GM19468 (cell line): ENCODE data around the gene OR7C2.

Experiments
- ATAC-seq: cut with Tn5 transposase; IDR thresholded peaks from one replicate; pipeline ENCODE4 v1.9.1; 2021; ENCODE audit warnings: mild to moderate bottlenecking, moderate library complexity, moderate number of reproducible peaks; ENCODE audit not compliant: unreplicated experiment; ENCODE audit errors: extremely low read depth

Gene OR7C2

GRCh38 chr19:14978161-14978776, 37.0 kb downstream of the OR7C2 start:
- no peak for ATAC-seq

DNA sequence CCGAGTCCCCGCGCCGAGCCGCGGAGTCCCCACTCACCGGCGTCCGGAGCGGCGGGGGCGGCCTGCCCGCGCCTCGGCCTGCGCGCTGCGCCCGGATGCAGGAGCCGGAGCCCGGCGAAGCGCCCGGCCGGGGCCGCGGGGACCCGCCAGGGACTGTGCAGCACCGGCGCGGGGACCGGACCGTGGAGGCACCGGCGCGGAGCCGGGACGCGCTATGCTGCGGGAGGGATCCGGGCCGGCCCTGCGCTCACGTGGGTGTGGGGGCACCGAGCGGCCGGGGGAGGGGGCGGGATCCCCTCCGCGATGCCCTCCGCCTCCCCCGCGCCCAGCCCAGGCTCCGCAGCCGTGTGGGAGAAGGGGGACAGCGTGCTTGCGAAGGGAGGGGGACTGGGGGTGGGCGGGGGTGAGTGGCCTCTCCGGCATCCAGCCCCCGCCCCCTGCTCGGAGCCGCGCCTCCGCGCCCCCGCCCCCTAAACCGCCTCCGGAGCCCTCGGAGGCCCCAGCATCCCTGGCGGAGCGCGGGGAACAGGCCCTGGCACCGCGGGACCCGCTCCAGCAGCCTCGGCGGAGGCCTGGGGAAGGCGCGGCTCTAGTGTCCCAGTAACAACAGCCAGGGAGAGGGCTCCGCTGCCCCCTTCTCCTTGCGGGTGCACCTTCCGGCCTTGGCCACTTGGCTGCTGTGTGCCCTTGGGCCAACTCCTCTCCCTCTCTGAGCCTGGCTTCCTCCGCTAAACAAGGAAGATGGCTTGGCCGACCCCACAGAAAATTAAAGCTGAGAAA, 38.4 kb downstream of the OR7C2 start, which contains the start of gene SLC1A6:
SLC1A6 (minus strand) TSS at position 389 of the 780 bp plus-strand sequence. CDS start 6,954 bp downstream, outside the sequence.
- no peak for ATAC-seq

DNA sequence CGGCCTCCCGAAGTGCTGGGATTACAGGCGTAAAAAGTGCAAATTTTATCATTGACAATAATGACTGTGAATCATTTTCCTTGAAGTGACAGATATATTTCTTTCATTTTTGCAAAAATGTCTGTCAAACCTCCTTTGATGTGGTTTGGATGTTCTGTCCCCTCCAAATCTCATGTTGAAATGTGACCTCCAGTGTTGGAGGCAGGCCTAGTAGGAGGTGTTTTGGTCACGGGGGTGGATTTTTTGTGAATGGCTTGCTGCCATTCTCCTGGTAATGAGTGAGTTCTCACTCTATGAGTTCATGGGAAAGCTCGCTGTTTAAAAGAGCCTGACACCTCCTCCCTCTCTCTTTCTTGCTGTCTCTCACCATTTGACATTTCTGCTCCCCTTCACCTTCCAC, 43.8 kb downstream of the OR7C2 start:
- ATAC-seq, result no peak
